ENCODE data around the gene ANTKMT. TPM values are rescaled to one million over a fixed set of nuclear protein-coding genes. Genes with fewer than 3 reads are reported as not detected.
A peak's percentile ranks its signal among the peaks of the same experiment; 100 is the strongest.

Gene ANTKMT
- total RNA-seq, 2 experiments from 2014 or later: 8.4 to 9.3 TPM

GRCh38 chr16:714558-715476 lies 6.1 kb upstream of the ANTKMT start, which contains the start of gene METRN:
Gene METRN, plus strand, starts transcription at chr16:715118. Its CDS starts 172 bp downstream, at chr16:715290.
- peak; percentile 89 for DNase-seq
- Mint-ChIP-seq H3K9me3 (no peaks in the 10 kb centered on the region), H3K4me1 (peaks cover 11% of the 10 kb centered on the region), H3K27ac (no peak within 1 kb of the TSS), H3K36me3 (ENCODE audit: low read depth) (no peaks in the 10 kb centered on the region), H3K4me3 (peak within 1 kb of the TSS; percentile 43), H3K27me3 (peaks cover 17% of the 10 kb centered on the region)
- ChIA-PET CTCF (interaction anchor here (1.6 to 2.1 kb wide), 2 partner anchors 12 to 21 kb away, joined by 4 to 7 read pairs; no protein-coding TSS in a partner anchor), POLR2A (interaction anchor here (1.3 to 3.1 kb wide), 4 partner anchors 11 to 73 kb away, joined by 4 to 15 read pairs (median 7); partner anchors contain the start of genes CCDC78 and RPUSD1)

- POLR2A ChIA-PET: interaction anchor here (0.9 to 3.1 kb wide), 7 partner anchors 10 to 72 kb away, joined by 4 to 15 read pairs (median 5); partner anchors contain the start of genes CCDC78, HAGHL, RPUSD1 and WDR24
- H3K27me3 Mint-ChIP-seq: peaks cover 17% of the 10 kb centered on the region
Observed at GRCh38 chr16:715477-716199, 5.3 kb upstream of the ANTKMT start.

DNA sequence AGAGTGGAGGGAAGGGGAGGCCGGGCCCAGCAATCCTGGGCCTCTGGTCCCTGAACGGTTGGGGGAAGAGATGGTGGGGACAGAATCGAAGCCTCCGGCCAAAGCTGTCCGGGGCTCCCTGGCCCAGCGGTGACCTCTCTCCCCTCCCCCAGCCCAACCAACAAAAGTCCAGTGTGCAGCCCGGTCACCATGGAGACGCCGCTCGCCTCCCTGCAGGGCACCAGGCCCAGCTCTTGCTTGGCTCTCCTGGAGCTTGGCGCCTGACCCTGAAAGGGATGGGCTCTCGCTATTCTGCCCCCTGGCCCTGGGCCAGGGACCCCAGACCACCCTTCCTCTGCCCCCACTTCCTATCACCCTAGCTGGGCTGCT lies 4.8 kb upstream of the ANTKMT start:
- ChIA-PET CTCF (interaction anchor here (0.6 to 2.1 kb wide), 7 partner anchors 9 to 1213 kb away, joined by 3 to 7 read pairs (median 4); no protein-coding TSS in a partner anchor), POLR2A (interaction anchor here (0.9 to 3.1 kb wide), 7 partner anchors 9 to 71 kb away, joined by 4 to 15 read pairs (median 5); partner anchors contain the start of genes CCDC78, HAGHL, RPUSD1 and WDR24)
- no peaks in the 10 kb centered on the region for H3K9me3 Mint-ChIP-seq
- H3K27ac Mint-ChIP-seq: no peak overlapping the region
- peaks cover 17% of the 10 kb centered on the region for H3K27me3 Mint-ChIP-seq
- H3K4me3 Mint-ChIP-seq: peak overlapping the region; percentile 27
- no peak for DNase-seq
- peaks cover 20% of the 10 kb centered on the region for H3K4me1 Mint-ChIP-seq
- no peaks in the 10 kb centered on the region for H3K36me3 Mint-ChIP-seq (ENCODE audit: low read depth)

More at GRCh38 chr16:715477-716199, 5.3 kb upstream of the ANTKMT start:
- Mint-ChIP-seq H3K27ac (no peak overlapping the region), H3K36me3 (ENCODE audit: low read depth) (no peaks in the 10 kb centered on the region), H3K9me3 (no peaks in the 10 kb centered on the region), H3K4me3 (peak overlapping the region; percentile 43), H3K4me1 (peaks cover 19% of the 10 kb centered on the region)
- CTCF ChIA-PET: interaction anchor here (0.6 to 2.1 kb wide), 7 partner anchors 9 to 1214 kb away, joined by 3 to 7 read pairs (median 4); no protein-coding TSS in a partner anchor
- no peak for DNase-seq

DNA sequence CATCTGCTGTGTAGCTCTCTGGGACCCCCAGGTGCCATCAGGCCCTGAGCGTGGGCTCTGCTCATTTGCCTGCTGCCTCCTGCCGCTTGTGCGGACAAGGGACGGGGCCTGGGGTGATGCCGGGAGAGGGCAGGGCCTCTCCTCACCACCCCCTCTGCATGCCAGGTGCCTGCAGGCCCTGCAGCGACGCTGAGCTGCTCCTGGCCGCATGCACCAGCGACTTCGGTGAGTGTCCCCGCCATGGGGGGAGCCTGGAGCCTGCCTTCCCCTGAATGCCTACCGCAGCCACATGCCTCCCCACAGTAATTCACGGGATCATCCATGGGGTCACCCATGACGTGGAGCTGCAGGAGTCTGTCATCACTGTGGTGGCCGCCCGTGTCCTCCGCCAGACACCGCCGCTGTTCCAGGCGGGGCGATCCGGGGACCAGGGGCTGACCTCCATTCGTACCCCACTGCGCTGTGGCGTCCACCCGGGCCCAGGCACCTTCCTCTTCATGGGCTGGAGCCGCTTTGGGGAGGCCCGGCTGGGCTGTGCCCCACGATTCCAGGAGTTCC lies 4.1 kb upstream of the ANTKMT start:
- POLR2A ChIA-PET: interaction anchor here (0.8 to 3.1 kb wide), 5 partner anchors 9 to 27 kb away, joined by 4 to 15 read pairs (median 7); partner anchors contain the start of genes CCDC78, CIAO3, HAGHL and WDR24
- DNase-seq: no peak
- no peaks in the 10 kb centered on the region for H3K9me3 Mint-ChIP-seq
- no peak overlapping the region for H3K27ac Mint-ChIP-seq
- H3K36me3 Mint-ChIP-seq (ENCODE audit: low read depth): no peaks in the 10 kb centered on the region
- H3K27me3 Mint-ChIP-seq: peaks cover 17% of the 10 kb centered on the region
- CTCF ChIA-PET: interaction anchor here (1.0 to 1.4 kb wide), 3 partner anchors 17 to 68 kb away, joined by 3 to 5 read pairs (median 4); no protein-coding TSS in a partner anchor
- H3K4me3 Mint-ChIP-seq: no peak overlapping the region
- H3K4me1 Mint-ChIP-seq: peaks cover 20% of the 10 kb centered on the region

DNA sequence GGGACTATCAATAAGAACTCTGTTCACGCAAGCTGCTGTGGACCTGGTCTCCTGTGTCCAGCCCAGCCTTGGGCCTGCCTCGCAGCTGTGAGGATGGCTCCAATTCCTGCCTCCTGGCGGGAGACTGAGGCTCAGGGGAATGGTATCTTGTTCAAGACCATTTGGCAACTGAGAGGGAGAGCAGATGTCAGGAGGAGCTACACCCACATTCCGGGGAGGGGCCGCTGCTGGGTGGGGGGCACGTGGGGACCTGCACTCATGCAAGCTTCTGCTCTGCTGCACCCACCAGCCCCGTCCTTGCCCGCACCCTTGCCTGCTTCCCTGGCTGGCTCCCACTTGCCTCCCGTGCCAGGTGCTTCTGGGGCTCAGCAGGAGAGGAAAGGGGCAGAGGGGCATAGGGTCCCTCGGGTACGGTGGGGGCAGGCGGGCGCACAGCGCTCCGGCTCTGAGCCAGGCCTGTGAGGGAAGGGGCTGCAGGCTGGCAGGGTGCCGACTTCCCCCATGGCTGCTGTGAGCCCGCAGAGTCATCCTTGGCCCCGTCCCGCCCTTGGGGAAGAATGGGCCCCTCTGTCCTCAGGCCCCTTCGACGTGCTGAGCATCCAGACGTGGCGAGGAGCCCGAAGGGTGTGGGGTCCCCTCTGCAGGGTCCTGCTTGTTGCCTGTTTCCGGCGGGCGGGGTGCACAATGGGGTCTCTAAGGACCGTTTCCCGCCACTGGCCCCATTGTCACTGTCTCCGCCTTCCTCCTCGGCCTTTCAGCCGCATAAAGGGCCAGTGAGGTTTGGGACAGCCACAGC lies 3.3 kb upstream of the ANTKMT start:
- H3K4me1 Mint-ChIP-seq: peaks cover 19% of the 10 kb centered on the region
- DNase-seq: no peak
- peaks cover 15% of the 10 kb centered on the region for H3K27me3 Mint-ChIP-seq
- no peak overlapping the region for H3K27ac Mint-ChIP-seq
- no peaks in the 10 kb centered on the region for H3K36me3 Mint-ChIP-seq (ENCODE audit: low read depth)
- ChIA-PET POLR2A (interaction anchor here (0.8 to 3.1 kb wide), 3 partner anchors 8 to 23 kb away, joined by 4 to 15 read pairs (median 7); partner anchors contain the start of genes CCDC78, CIAO3 and HAGHL), CTCF (interaction anchor here (1.3 kb wide), 1 partner anchor 16 kb away, joined by 3 read pairs; no protein-coding TSS in a partner anchor)
- H3K9me3 Mint-ChIP-seq: no peaks in the 10 kb centered on the region
- H3K4me3 Mint-ChIP-seq: no peak overlapping the region

- POLR2A ChIA-PET: interaction anchor here (3.5 kb wide), 1 partner anchor 23 kb away, joined by 19 read pairs; no protein-coding TSS in a partner anchor
- DNase-seq: no peak
- Mint-ChIP-seq H3K27me3 (peaks cover 12% of the 10 kb centered on the region), H3K4me1 (peaks cover 18% of the 10 kb centered on the region), H3K4me3 (no peak overlapping the region), H3K36me3 (ENCODE audit: low read depth) (no peaks in the 10 kb centered on the region), H3K27ac (no peak overlapping the region), H3K9me3 (no peaks in the 10 kb centered on the region)
- CTCF ChIA-PET: no interaction called here
Observed at GRCh38 chr16:718389-718788, 2.6 kb upstream of the ANTKMT start.

- H3K9me3 Mint-ChIP-seq: no peaks in the 10 kb centered on the region
- no peak for DNase-seq
- H3K4me1 Mint-ChIP-seq: peaks cover 18% of the 10 kb centered on the region
- peaks cover 10% of the 10 kb centered on the region for H3K27me3 Mint-ChIP-seq
- ChIA-PET CTCF (interaction anchor here (0.7 to 1.4 kb wide), 2 partner anchors 9 to 15 kb away, joined by 4 to 6 read pairs; no protein-coding TSS in a partner anchor), POLR2A (interaction anchor here (3.5 kb wide), 1 partner anchor 23 kb away, joined by 19 read pairs; no protein-coding TSS in a partner anchor)
- peak overlapping the region; percentile 45 for H3K27ac Mint-ChIP-seq
- no peak overlapping the region for H3K4me3 Mint-ChIP-seq
- H3K36me3 Mint-ChIP-seq (ENCODE audit: low read depth): no peaks in the 10 kb centered on the region
Observed at GRCh38 chr16:718922-719321, 2.0 kb upstream of the ANTKMT start.

DNA sequence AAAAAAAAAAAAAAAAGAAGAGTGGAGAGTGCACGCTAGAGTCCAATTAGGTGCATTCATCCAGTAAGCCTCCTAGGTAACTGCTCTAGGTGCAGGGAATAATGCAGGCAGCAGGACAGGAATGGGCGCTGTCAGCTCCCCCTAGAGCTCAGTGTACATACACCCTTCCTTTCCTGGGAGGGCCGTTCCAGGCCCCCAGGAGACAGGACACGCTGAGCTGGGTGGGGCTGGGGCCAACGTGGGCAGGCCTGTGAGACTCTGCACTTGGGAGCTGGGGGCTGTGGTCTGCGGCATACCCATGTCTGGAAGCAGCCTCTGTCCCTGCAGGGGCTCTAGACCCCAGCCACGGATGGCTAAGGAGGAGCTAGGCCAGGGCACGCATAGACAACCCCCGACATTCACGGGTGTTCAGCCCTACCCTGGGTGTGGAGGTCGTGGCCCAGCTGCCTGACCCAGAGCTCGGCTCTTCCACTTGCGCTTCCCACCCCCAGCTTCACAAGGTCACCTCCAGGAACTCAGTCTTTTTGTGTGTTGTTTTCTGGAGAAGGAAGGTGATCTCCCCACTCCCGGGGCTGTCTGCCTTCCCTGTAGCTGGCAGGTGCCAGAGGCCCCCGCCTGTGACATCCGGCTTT lies 1.0 kb upstream of the ANTKMT start:
- ChIA-PET POLR2A (interaction anchor here (1.1 to 3.5 kb wide), 5 partner anchors 21 to 87 kb away, joined by 3 to 19 read pairs (median 9); partner anchors contain the start of genes STUB1 and WDR24), CTCF (interaction anchor here (0.5 to 2.5 kb wide), 11 partner anchors 8 to 594 kb away, joined by 3 to 8 read pairs (median 3); partner anchors contain the start of genes CIAO3 and WDR24)
- Mint-ChIP-seq H3K36me3 (ENCODE audit: low read depth) (no peaks in the 10 kb centered on the region), H3K27ac (no peak overlapping the region), H3K9me3 (no peaks in the 10 kb centered on the region), H3K4me1 (peaks cover 18% of the 10 kb centered on the region), H3K4me3 (peak overlapping the region; percentile 62), H3K27me3 (peaks cover 10% of the 10 kb centered on the region)
- no peak for DNase-seq

DNA sequence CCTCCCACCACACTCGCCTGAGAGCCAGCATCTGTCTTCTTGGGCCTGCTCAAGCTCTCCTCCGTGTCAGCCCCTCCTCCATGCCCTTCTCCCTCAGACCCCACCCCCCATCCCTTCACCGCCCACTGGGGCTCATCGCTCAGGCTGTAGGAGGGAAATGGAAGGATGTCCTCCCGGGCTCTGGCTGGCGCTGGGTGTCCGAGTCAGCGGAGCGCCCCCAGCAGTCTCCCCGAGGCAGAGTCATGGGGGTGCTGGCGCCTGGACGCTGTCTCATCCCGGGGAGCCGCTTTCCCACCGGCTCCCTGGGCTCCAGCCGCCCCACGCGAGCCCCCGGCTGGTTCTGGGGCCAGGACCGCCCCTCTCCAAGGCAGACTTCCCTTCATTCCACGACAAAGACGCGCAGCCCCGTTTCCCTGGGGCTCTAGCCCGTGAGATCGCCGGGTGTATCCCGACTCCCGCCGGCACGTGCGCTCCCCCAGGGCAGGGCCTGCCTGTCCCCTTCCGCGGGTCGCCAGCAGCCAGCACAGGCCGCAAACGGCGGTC lies 428 bp upstream of the ANTKMT start:
- POLR2A ChIA-PET: interaction anchor here (0.9 to 3.5 kb wide), 10 partner anchors 12 to 87 kb away, joined by 3 to 19 read pairs (median 6); partner anchors contain the start of genes CIAO3, JMJD8, STUB1 and WDR24
- H3K36me3 Mint-ChIP-seq (ENCODE audit: low read depth): no peaks in the 10 kb centered on the region
- no peak overlapping the region for H3K27ac Mint-ChIP-seq
- peaks cover 10% of the 10 kb centered on the region for H3K27me3 Mint-ChIP-seq
- CTCF ChIA-PET: interaction anchor here (0.5 to 2.5 kb wide), 9 partner anchors 8 to 64 kb away, joined by 3 to 8 read pairs (median 3); partner anchors contain the start of genes CIAO3 and WDR24
- peak overlapping the region; percentile 62 for H3K4me3 Mint-ChIP-seq
- no peaks in the 10 kb centered on the region for H3K9me3 Mint-ChIP-seq
- peak; percentile 42 for DNase-seq
- H3K4me1 Mint-ChIP-seq: peaks cover 18% of the 10 kb centered on the region

DNA sequence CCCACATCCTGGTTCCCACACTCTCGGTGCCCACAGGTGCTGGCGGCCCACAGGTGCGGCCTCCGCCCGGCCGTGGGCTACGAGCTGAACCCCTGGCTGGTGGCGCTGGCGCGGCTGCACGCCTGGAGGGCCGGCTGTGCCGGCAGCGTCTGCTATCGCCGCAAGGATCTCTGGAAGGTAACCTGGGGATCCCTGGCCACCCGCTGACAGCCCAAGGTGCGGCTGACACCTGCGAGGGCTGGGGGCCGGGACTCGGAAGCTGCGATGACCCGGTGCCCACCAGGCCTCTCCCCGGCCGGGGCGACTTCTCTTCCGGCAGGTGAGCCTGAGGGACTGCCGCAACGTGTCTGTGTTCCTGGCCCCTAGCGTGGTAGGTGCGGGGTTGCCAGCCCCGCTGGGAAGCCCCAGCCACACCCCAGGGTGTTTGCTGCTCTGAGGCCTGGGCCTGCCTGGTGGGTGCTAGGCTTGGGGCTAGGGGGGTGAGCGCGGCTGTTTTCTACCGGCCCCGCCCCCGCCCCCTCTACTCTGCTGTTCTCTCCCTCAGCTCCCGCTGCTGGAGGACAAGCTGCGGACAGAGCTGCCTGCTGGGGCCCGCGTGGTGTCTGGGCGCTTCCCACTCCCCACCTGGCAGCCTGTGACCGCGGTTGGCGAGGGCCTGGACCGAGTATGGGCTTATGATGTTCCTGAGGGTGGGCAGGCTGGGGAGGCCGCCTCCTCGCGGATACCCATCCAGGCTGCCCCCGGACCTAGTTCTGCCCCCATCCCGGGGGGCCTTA lies 1.0 kb downstream of the ANTKMT start:
- H3K9me3 Mint-ChIP-seq: no peaks in the 10 kb centered on the region
- DNase-seq: no peak
- CTCF ChIA-PET: interaction anchor here (1.0 to 2.5 kb wide), 3 partner anchors 12 to 18 kb away, joined by 3 to 8 read pairs (median 5); no protein-coding TSS in a partner anchor
- H3K4me1 Mint-ChIP-seq: peaks cover 19% of the 10 kb centered on the region
- H3K27ac Mint-ChIP-seq: no peak overlapping the region
- H3K36me3 Mint-ChIP-seq (ENCODE audit: low read depth): no peaks in the 10 kb centered on the region
- peak overlapping the region; percentile 30 for H3K4me3 Mint-ChIP-seq
- POLR2A ChIA-PET: interaction anchor here (0.8 to 3.5 kb wide), 9 partner anchors 10 to 66 kb away, joined by 3 to 19 read pairs (median 6); partner anchors contain the start of genes CHTF18, CIAO3, JMJD8 and RPUSD1
- H3K27me3 Mint-ChIP-seq: peaks cover 2% of the 10 kb centered on the region
